Fibroblast of villous mesenchyme (primary cell): ENCODE data around the gene AP5M1. TPM values are rescaled to one million over a fixed set of nuclear protein-coding genes. Genes with fewer than 3 reads are reported as not detected.

ENCODE experiments used
- DNase-seq: peaks from one replicate; pipeline ENCODE4 v3.0.0-alpha.2; 2010; ENCODE audit warnings: low read depth
- H3K4me3 ChIP-seq: 2 replicates; pipeline ENCODE4 v1.5.1; 2011; ENCODE audit warnings: low read depth, mild to moderate bottlenecking, low read length
- CTCF ChIP-seq: IDR thresholded peaks from 2 replicates; pipeline ENCODE4 v1.5.1; 2012; ENCODE audit warnings: low read depth, mild to moderate bottlenecking, low read length; ENCODE audit not compliant: insufficient read depth
- total RNA-seq: library from RNA; depleted of rRNA; stranded (reverse); fragments of >200 nt; gene quantifications from 2 replicates; pipeline ENCODE4 v1.2.3, GENCODE V29; 2012

AP5M1 gene
- total RNA-seq, 1 donor, result 44.9 TPM

- H3K4me3 ChIP-seq, result no peak overlapping the region
- TF ChIP-seq CTCF, result no peak
- DNase-seq, result peak; percentile 28
These were observed 2.7 kb upstream of the AP5M1 start for GRCh38 chr14:57266065-57266464.

DNA sequence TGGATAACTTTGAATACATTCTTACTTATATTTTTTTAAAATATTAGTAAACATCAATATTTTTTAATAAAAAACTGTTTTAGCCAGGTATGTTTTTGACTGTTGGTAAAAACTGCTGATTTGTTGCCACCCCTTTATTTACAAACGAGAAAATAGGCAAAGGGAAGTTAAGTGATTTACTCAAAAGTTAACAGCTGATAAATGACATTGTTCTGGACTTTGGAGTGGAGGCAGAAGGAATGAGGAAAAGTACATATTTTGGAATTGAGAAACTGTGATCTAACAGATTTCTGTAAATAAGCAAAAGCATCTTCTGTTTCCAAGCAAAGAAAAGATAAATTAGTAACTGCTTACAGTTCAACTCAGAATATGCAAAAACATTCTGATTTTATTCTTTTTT lies 4.5 kb downstream of the AP5M1 start:
- DNase-seq, result no peak
- H3K4me3 ChIP-seq, result no peak overlapping the region
- no peak for TF ChIP-seq CTCF

DNA sequence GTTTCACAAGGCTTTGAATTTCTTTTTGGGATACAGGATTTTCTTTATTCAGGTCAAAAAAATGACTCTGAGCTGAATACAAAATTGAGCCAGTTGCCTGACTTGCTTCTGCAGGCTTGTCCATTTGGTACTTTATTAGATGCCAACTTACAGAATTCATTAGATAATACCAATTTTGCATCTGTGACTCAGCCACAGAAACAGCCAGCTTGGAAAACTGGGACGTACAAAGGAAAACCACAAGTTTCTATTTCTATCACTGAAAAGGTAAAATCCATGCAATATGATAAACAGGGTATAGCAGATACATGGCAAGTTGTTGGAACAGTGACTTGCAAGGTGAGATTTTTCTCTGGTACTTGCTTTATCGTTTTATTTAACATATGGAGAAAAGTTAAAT lies 5.8 kb downstream of the AP5M1 start:
- DNase-seq, result no peak
- no peak overlapping the region for H3K4me3 ChIP-seq
- no peak for TF ChIP-seq CTCF

DNA sequence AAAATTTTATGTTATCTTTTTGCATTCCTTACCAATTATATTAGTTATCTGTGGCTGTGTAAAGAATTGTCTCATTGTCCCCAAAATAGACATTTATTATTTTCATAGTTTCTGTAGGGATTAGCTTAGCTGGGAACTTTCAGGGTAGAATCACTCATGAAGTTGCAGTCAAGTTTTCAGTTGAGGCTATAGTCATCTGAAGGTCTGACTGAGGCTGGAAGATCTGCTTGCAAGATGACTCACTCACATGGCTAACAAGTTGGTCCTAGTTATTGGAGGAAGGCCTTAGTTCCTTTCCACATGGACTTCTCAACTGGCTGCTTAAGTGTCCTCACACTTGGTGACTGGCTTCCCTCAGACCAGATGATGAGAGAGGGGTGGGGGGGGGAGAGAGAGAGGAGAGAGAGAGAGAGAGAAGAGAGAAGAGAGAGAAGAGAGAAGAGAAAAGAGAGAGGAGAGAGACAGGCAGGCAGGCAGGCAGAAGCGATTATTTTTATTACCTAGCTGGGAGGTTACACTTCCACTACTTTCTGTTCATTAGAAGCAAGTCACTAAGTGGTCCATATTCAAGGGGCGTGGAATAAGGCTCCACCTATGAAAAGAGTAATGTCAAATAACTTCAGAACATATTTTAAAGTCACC lies 6.4 kb downstream of the AP5M1 start:
- no peak for DNase-seq
- H3K4me3 ChIP-seq, result no peak overlapping the region
- no peak for TF ChIP-seq CTCF

DNA sequence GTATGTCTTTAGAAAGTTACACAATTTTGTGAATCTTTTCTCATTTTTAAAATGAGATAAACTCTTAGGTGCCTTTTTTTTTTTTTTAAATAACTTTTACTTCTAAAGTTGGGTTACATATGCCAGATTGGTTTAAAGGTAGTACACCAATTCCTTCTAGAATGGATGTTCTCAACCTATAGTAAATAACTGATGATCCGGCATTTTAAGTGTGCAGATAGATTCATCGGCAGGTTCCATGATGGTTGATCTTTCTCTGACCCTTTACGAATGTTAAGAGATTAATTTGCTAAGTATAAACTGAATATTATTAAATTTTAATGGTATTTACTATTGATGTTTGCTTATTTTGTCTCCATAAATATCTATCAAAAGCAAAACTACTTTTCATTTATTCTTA lies 8.3 kb downstream of the AP5M1 start:
- no peak for DNase-seq
- TF ChIP-seq CTCF, result no peak
- no peak overlapping the region for H3K4me3 ChIP-seq

DNA sequence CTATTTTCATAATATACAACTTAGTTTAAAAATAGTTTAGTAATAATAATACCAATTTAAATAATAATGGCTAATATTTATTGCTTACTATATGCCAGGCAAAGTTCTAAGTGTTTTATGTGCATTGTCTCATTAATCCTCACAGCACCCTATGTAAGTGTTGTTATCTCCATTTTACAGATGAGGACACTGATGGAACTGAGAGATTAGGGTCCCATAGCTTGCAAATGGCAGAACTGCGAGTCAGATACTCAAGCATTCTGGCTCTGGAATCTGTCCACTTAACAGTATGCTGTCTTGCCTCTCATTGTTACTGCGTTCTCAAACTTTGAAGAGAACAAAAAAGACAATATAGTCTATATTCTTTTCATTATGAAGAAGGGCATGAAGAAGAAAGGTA lies 19.0 kb downstream of the AP5M1 start:
- no peak for DNase-seq
- no peak overlapping the region for H3K4me3 ChIP-seq
- no peak for TF ChIP-seq CTCF

DNA sequence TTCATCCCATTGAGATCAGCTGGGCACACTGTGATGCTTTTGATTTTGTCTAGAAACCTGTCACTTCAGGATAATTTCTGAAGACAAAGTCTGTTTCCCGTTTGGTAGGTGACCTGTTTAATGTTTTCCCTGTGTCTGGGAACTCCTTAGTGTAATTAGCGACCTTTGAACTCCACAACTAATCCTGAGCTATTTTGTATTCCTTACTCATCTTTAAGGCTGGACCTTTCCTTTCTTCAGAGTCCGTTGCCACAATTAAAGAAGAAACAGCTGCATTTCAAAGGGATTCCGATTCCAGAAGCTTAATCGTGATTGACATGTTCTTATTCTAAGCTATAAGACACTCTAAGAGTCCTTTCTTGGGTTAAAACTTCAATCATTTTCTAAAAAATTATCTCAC lies 22.0 kb downstream of the AP5M1 start:
- no peak for TF ChIP-seq CTCF
- H3K4me3 ChIP-seq, result no peak overlapping the region
- no peak for DNase-seq
